HepG2 (cell line): Measurements from ENCODE around the gene RRAS. TPM values are rescaled to one million over a fixed set of nuclear protein-coding genes. Genes with fewer than 3 reads are reported as not detected.

Experiments
- ATAC-seq: fragments of 200-7000 bp; cut with Tn5 transposase; 3 replicates; pipeline ENCODE4 v1.9.1; 2020; ENCODE audit warnings: mild to moderate bottlenecking, moderate library complexity
- BruUV-seq: library from RNA; stranded (reverse); fragments of 400-500 nt; replicated peaks from 2 replicates; lab custom pipeline; 2021; lab: Mats Ljungman, UMichigan
- CTCF ChIA-PET: fragments of 300-600 bp; formaldehyde crosslinking; extraction: SDS; loops from one replicate; lab custom pipeline; 2021; ENCODE audit warnings: low total read pairs, inconsistent platforms, low intra/inter-chr PET ratio; lab: Yijun Ruan, JAX
- POLR2A ChIA-PET: fragments of 350-600 bp; sonication (Branson Sonifier 250); formaldehyde crosslinking; loops from one replicate; lab custom pipeline; 2020; ENCODE audit warnings: antibody characterized with exemption, inconsistent platforms; lab: Yijun Ruan, JAX
- DNase-seq: peaks from one replicate; pipeline ENCODE4 v3.0.0-alpha.2; 2015; ENCODE audit warnings: low spot score
- FAIRE-seq: peaks from 3 replicates; lab custom pipeline; 2011; peaks lifted over from hg19 to GRCh38; lab: Jason Lieb, UNC
- H2AFZ ChIP-seq: one replicate; pipeline ENCODE4 v1.6.1; 2011; ENCODE audit warnings: low read length, inconsistent platforms
- H3K27ac ChIP-seq: fragments of 300-600 bp; 3 replicates; pipeline ENCODE4 v1.8.0; 2011; ENCODE audit warnings: mixed run types, mild to moderate bottlenecking, mixed read lengths, low read length, inconsistent platforms; ENCODE audit not compliant: insufficient read depth; ENCODE audit errors: extremely low read length
- H3K27me3 ChIP-seq, 2 experiments: fragments of 200-600 bp in 1 of 2; 2 replicates in 1 of 2; 3 replicates in 1 of 2; pipeline versions ENCODE4 v1.6.0 to v1.8.0; 2011; ENCODE audit warnings: low read length in 2 of 2, mild to moderate bottlenecking in 2 of 2, moderate library complexity in 2 of 2, inconsistent platforms in 1 of 2; ENCODE audit not compliant: insufficient read depth in 2 of 2, control insufficient read depth in 1 of 2
- H3K36me3 ChIP-seq, 2 experiments: fragments of 200-600 bp in 1 of 2; replicated peaks in 1 of 2; 2 replicates in 1 of 2; 3 replicates in 1 of 2; pipeline versions ENCODE4 v1.5.1 to v1.8.0; 2011; ENCODE audit warnings: low read length in 2 of 2, inconsistent platforms in 1 of 2; ENCODE audit not compliant: insufficient read depth in 2 of 2, control insufficient read depth in 1 of 2
- H3K4me1 ChIP-seq: 2 replicates; pipeline ENCODE4 v1.5.1; 2012; ENCODE audit warnings: low read length, inconsistent platforms; ENCODE audit not compliant: insufficient read depth
- H3K4me2 ChIP-seq: 2 replicates; pipeline ENCODE4 v1.6.0; 2011; ENCODE audit warnings: low read depth, low read length, inconsistent platforms
- H3K4me3 ChIP-seq, 3 experiments: fragments of 200-600 bp in 1 of 3; sonication (generic), shearing (Covaris generic) in 1 of 3; replicated peaks in 1 of 3; 2 replicates each; pipeline ENCODE4 v1.5.1; 2011 to 2016; ENCODE audit warnings: low read length in 3 of 3, inconsistent platforms in 2 of 3, low read depth in 2 of 3, mild to moderate bottlenecking in 2 of 3, control low read depth in 1 of 3, mixed read lengths in 1 of 3; ENCODE audit not compliant: insufficient read depth in 1 of 3
- H3K79me2 ChIP-seq: one replicate; pipeline ENCODE4 v1.6.1; 2011; ENCODE audit warnings: low read length, inconsistent platforms; ENCODE audit not compliant: insufficient read depth
- H3K9ac ChIP-seq: 2 replicates; pipeline ENCODE4 v1.6.0; 2011; ENCODE audit warnings: mild to moderate bottlenecking, low read depth, low read length, inconsistent platforms; ENCODE audit not compliant: insufficient read depth
- H3K9me3 ChIP-seq: 2 replicates; pipeline ENCODE4 v1.5.1; 2012; ENCODE audit warnings: mild to moderate bottlenecking, low read length
- H4K20me1 ChIP-seq: 2 replicates; pipeline ENCODE4 v1.6.0; 2011; ENCODE audit warnings: inconsistent platforms, mild to moderate bottlenecking, low read length, moderate library complexity; ENCODE audit not compliant: insufficient read depth
- MAF1 ChIP-seq: sonication (generic); formaldehyde crosslinking; IDR thresholded peaks from 2 replicates; pipeline ENCODE4 v1.5.0; 2020; ENCODE audit warnings: missing genetic modification reagents, borderline replicate concordance
- TCF7 ChIP-seq: sonication (generic); IDR thresholded peaks from 2 replicates; pipeline ENCODE4 v1.6.1; 2016; ENCODE audit warnings: antibody characterized with exemption, low read depth
- ZNF121 ChIP-seq: sonication (generic); formaldehyde crosslinking; IDR thresholded peaks from 2 replicates; pipeline ENCODE4 v1.5.0; 2020; ENCODE audit warnings: mild to moderate bottlenecking, missing genetic modification reagents
- ZNF619 ChIP-seq: sonication (generic); formaldehyde crosslinking; IDR thresholded peaks from 2 replicates; pipeline ENCODE4 v1.4.0; 2020; ENCODE audit warnings: mild to moderate bottlenecking, missing genetic modification reagents
- WGBS: methylation state at CpG from one replicate; pipeline ENCODE4 v1.1.6; 2017; ENCODE audit warnings: low lambda C conversion rate; 5-methylcytosine and 5-hydroxymethylcytosine counted together
- in situ Hi-C: cut with HindIII; loops from 2 replicates; pipeline ENCODE4 v1.10.0; 2017; ENCODE audit warnings: low pct_unique_long_range_greater_than_20kb; ENCODE audit not compliant: extremely low pct_ligation_motif_present
- intact Hi-C: fragments of 100-400 bp; cut with micrococcal nuclease; formaldehyde crosslinking; loops from one replicate; pipeline ENCODE4 v1.10.0; 2022; ENCODE audit not compliant: unreplicated experiment
- polyA plus RNA-seq, 8 experiments: library from polyadenylated mRNA; depleted of rRNA in 3 of 8; stranded (reverse) in 7 of 8; unstranded in 1 of 8; fragments of >200 nt; fragmentation: Illumina TruSeq in 4 of 8; extraction: Trizol in 4 of 8; gene quantifications; 2 replicates each; pipeline versions ENCODE4 v1.2.1 to v1.2.3, GENCODE V29; 2011 to 2016; ENCODE audit warnings: low read depth in 4 of 8, missing spikeins in 1 of 8, mixed read lengths in 1 of 8; ENCODE audit not compliant: insufficient read depth in 1 of 8
- total RNA-seq, 5 experiments: library from RNA; depleted of rRNA; stranded (reverse); fragments of >200 nt; fragmentation: Illumina TruSeq; extraction: Trizol; gene quantifications; 2 replicates each; pipeline ENCODE4 v1.2.3, GENCODE V29; 2016; ENCODE audit warnings: low read depth in 1 of 5

Gene RRAS
- total and polyA plus RNA-seq, 2 of the 13 experiments (the other 11 are each of a cell fraction or from before 2014, with no cell fraction given): 1.5 to 12.0 TPM

- Histone ChIP-seq H3K9ac (no peak overlapping the region), H3K4me3 (no peak overlapping the region), H3K4me1 (peaks cover 14% of the 10 kb centered on the region; the same call in 1 of the 2 replicates), H2AFZ (no peak overlapping the region), H3K36me3 (peaks cover 26 to 74% of the 10 kb centered on the region in 2 experiments; a peak in 4 of 5 replicates), H4K20me1 (no peaks in the 10 kb centered on the region), H3K4me2 (no peak overlapping the region), H3K27me3 (no peaks in the 10 kb centered on the region), H3K27ac (no peak overlapping the region), H3K79me2 (no peaks in the 10 kb centered on the region), H3K9me3 (no peaks in the 10 kb centered on the region)
- intact Hi-C loops (no loop called here), in situ Hi-C loops (no loop called here)
- over 99% methylated on average over 13 of the region's 23 CpGs for WGBS
- ChIA-PET POLR2A (interaction anchor here (1.4 to 1.5 kb wide), 2 partner anchors 9 to 21 kb away, joined by 3 to 4 read pairs; no protein-coding TSS in a partner anchor), CTCF (no interaction called here)
- FAIRE-seq (no peak), ATAC-seq (no peak), DNase-seq (no peak)
- BruUV-seq: no TSS peak
- no peak for TF ChIP-seq ZNF619 (CRISPR knock-in tag)
- TF ChIP-seq ZNF121 (CRISPR knock-in tag): peak; percentile 67; the same call in 1 of the 2 replicates
These were observed 15.9 kb upstream of the RRAS start for GRCh38 chr19:49655570-49656455.

GRCh38 chr19:49654581-49654980, 14.6 kb upstream of the RRAS start:
- Histone ChIP-seq H3K36me3 (peaks cover 34 to 69% of the 10 kb centered on the region in 2 experiments; a peak in 4 of 5 replicates), H3K4me1 (peaks cover 14% of the 10 kb centered on the region; the same call in 1 of the 2 replicates), H3K9ac (no peak overlapping the region), H3K9me3 (no peaks in the 10 kb centered on the region), H3K79me2 (no peaks in the 10 kb centered on the region), H3K4me3 (no peak overlapping the region), H3K27me3 (no peaks in the 10 kb centered on the region), H4K20me1 (no peaks in the 10 kb centered on the region), H2AFZ (no peak overlapping the region), H3K4me2 (no peak overlapping the region), H3K27ac (no peak overlapping the region)
- ATAC-seq (no peak), DNase-seq (no peak), FAIRE-seq (no peak)
- POLR2A ChIA-PET: interaction anchor here (1.2 to 1.5 kb wide), 2 partner anchors 15 to 22 kb away, joined by 3 to 4 read pairs; partner anchors contain the start of gene RRAS
- in situ Hi-C loops (no loop called here), intact Hi-C loops (no loop called here)
- no peak for TF ChIP-seq MAF1 (CRISPR knock-in tag)
- no peak for TF ChIP-seq TCF7
- no TSS peak for BruUV-seq
- WGBS: 93% methylated on average over 10 of the region's 10 CpGs
- CTCF ChIA-PET: no interaction called here
